Upper lobe of left lung (tissue), 6 donors: ENCODE data around the gene GOLIM4. TPM values are rescaled to one million over a fixed set of nuclear protein-coding genes. Genes with fewer than 3 reads are reported as not detected.

Source experiments
- ATAC-seq, 2 donors: fragments of 200-7000 bp; cut with Tn5 transposase; one replicate each; pipeline ENCODE4 v1.9.1; 2022; ENCODE audit warnings: mild to moderate bottlenecking in 2 of 2, moderate library complexity in 2 of 2; ENCODE audit not compliant: low FRiP score in 2 of 2
- DNase-seq, 2 donors: peaks; one replicate each; pipeline ENCODE4 v3.0.0-alpha.2; 2019 to 2020
- H3K27ac ChIP-seq, 4 donors: fragments of 200-600 bp; sonication (generic); one replicate each; pipeline ENCODE4 v1.5.1; 2016 to 2019
- H3K27me3 ChIP-seq, 4 donors: fragments of 200-600 bp; sonication (generic); one replicate each; pipeline ENCODE4 v1.5.1; 2017 to 2019
- H3K36me3 ChIP-seq, 4 donors: fragments of 200-600 bp; sonication (generic); one replicate each; pipeline ENCODE4 v1.5.1; 2016 to 2019
- H3K4me1 ChIP-seq, 4 donors: fragments of 200-600 bp; sonication (generic); one replicate each; pipeline ENCODE4 v1.5.1; 2018 to 2019
- H3K4me3 ChIP-seq, 4 donors: fragments of 200-600 bp; sonication (generic); one replicate each; pipeline ENCODE4 v1.5.1; 2017 to 2019; ENCODE audit warnings: mild to moderate bottlenecking in 2 of 4, moderate library complexity in 1 of 4
- H3K9me3 ChIP-seq, 4 donors: fragments of 200-600 bp; sonication (generic); one replicate each; pipeline ENCODE4 v1.5.1; 2018 to 2019
- EP300 ChIP-seq, 4 donors: sonication (generic); formaldehyde crosslinking; IDR thresholded peaks; one replicate each; pipeline ENCODE4 v1.5.1; 2017; ENCODE audit warnings: antibody characterized with exemption in 4 of 4, control low read depth in 2 of 4
- POLR2A ChIP-seq, 4 donors: fragments of 450-650 bp; IDR thresholded peaks; one replicate each; pipeline ENCODE4 v1.5.1; 2016 to 2017; ENCODE audit warnings: antibody characterized with exemption in 4 of 4, mild to moderate bottlenecking in 2 of 4
- POLR2AphosphoS5 ChIP-seq, 2 donors: sonication (generic); formaldehyde crosslinking; IDR thresholded peaks; one replicate each; pipeline ENCODE4 v1.5.1; 2017; ENCODE audit warnings: antibody characterized with exemption in 2 of 2
- WGBS, 2 donors: methylation state at CpG; one replicate each; pipeline ENCODE4 v1.1.5; 2017 to 2018; 5-methylcytosine and 5-hydroxymethylcytosine counted together
- total RNA-seq, 6 donors: library from RNA; depleted of rRNA in 4 of 6; stranded (reverse); fragments of >200 nt in 4 of 6; gene quantifications; one replicate each; pipeline versions ENCODE4 v1.1.0 to v1.2.1, GENCODE V29; 2016 to 2021
- TF ChIP-seq, protein P1 (sequence below), 6 experiments: fragments of 450-650 bp in 4 of 6; fragments of 200-600 bp in 2 of 6; sonication (generic) in 2 of 6; IDR thresholded peaks; one replicate each; pipeline ENCODE4 v1.5.1; 2016 to 2019; ENCODE audit warnings: antibody characterized with exemption in 6 of 6
- donor health status: DM: no; HTN: no; CAD: no; lungs with moderate emphysema.
- donor health status: DM: no; HTN: yes; CAD: no; lungs with severe emphysema.

The GOLIM4 gene
- total RNA-seq, 6 donors from 2014 or later: 34.6 to 79.1 (median 43.6) TPM

DNA sequence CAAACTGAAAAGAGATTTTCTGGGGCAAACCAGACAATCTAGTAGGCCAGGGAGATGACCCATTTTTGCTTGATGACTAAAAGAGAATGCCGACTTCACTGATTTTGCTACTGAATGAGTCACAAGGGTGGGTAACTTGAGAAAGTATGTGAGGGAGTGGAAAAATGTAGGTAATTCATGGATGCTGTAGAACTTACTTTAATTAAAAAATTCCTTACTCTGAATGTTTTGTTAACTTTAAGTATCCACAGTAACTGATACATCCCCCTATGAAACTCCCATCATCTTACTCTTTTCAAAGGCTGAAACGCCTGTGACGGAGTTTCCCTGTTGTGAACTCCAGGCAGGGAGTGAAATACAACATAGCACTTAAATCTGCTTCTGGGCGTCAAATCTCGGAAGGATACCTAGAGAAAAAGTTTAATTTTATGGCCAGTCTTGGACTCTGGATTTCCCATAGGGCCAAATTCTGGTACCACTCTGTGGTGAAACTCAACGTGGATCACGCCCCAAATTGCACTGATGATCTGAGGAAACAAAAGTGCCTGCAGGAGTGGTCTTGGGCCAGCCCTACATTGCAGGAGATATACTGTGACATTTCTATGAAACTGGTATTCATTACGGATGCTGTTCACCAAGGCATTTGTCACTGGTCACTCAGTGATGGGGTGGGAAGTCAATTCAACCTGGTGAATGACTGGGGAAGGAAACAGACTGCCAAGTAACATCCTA, 24.0 kb downstream of the GOLIM4 start:
- H3K27me3 ChIP-seq: no peaks in the 10 kb centered on the region
- 78 to 95% methylated on average over 8 of the region's 8 CpGs for WGBS, 2 donors
- TF ChIP-seq POLR2A (IDR thresholded peaks at IDR 0.05) (no peak), POLR2AphosphoS5 (IDR thresholded peaks at IDR 0.05) (no peak)
- TF ChIP-seq, protein P1, sequence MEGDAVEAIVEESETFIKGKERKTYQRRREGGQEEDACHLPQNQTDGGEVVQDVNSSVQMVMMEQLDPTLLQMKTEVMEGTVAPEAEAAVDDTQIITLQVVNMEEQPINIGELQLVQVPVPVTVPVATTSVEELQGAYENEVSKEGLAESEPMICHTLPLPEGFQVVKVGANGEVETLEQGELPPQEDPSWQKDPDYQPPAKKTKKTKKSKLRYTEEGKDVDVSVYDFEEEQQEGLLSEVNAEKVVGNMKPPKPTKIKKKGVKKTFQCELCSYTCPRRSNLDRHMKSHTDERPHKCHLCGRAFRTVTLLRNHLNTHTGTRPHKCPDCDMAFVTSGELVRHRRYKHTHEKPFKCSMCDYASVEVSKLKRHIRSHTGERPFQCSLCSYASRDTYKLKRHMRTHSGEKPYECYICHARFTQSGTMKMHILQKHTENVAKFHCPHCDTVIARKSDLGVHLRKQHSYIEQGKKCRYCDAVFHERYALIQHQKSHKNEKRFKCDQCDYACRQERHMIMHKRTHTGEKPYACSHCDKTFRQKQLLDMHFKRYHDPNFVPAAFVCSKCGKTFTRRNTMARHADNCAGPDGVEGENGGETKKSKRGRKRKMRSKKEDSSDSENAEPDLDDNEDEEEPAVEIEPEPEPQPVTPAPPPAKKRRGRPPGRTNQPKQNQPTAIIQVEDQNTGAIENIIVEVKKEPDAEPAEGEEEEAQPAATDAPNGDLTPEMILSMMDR (IDR thresholded peaks at IDR 0.05): no peak
- H3K4me1 ChIP-seq: peaks cover 0 to 4% (median 0%) of the 10 kb centered on the region in 4 donors
- DNase-seq (no peak), ATAC-seq (peak in 1 of 2 donors; percentile 84)
- H3K9me3 ChIP-seq: no peaks in the 10 kb centered on the region
- no peak overlapping the region for H3K27ac ChIP-seq
- H3K4me3 ChIP-seq: no peak overlapping the region
- no peaks in the 10 kb centered on the region for H3K36me3 ChIP-seq

DNA sequence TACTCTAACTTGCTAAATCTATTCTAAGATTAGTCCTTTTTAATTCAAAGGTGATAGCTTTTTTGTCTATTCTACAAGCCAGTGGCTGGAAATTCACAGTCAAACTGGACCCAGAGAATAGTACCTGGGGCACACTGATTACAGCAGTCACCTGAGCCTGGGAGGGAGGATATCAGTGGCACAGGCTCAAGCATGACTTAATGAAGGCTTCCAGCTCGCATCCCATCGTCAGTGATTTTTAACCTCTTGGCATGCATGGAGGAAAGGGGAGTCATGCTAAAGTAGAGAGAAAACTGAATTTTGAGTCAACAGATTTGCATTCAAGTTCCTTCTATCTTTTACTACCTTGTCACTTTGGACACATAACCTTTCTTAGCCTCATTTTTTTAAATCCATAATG, 24.8 kb downstream of the GOLIM4 start:
- no peak for TF ChIP-seq POLR2AphosphoS5 (IDR thresholded peaks at IDR 0.05)
- no peak for TF ChIP-seq EP300 (IDR thresholded peaks at IDR 0.05)
- TF ChIP-seq POLR2A (IDR thresholded peaks at IDR 0.05): no peak
- TF ChIP-seq, protein P1 (IDR thresholded peaks at IDR 0.05): no peak
- Histone ChIP-seq H3K4me3 (no peak overlapping the region), H3K27ac (no peak overlapping the region), H3K36me3 (no peaks in the 10 kb centered on the region), H3K4me1 (peaks cover 0 to 11% (median 2%) of the 10 kb centered on the region in 4 donors), H3K27me3 (no peaks in the 10 kb centered on the region), H3K9me3 (no peaks in the 10 kb centered on the region)
- 83 to 89% methylated on average over 2 of the region's 2 CpGs for WGBS, 2 donors
- DNase-seq: no peak
- no peak for ATAC-seq

DNA sequence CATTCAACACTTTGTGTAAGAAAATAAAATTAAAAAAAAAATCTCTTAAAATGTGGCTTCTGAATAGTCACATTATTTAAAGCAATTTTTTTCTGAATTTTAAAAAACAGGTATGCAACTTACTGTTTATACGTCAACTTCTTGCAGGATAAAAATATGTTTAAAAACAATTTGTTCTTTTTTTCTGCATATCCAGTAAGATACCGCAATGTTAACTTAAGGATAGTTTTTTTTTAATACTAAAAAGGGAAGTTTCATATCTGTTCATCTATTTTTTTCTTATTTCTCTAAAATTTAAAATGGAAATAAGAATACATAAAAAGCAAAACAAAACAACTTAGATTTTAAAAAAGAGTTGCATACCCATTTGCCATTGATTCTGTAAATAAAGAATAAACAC, 27.4 kb downstream of the GOLIM4 start:
- H3K27ac ChIP-seq: no peak overlapping the region
- H3K4me3 ChIP-seq: no peak overlapping the region
- TF ChIP-seq POLR2A (IDR thresholded peaks at IDR 0.05) (no peak), POLR2AphosphoS5 (IDR thresholded peaks at IDR 0.05) (no peak), EP300 (IDR thresholded peaks at IDR 0.05) (no peak)
- TF ChIP-seq, protein P1 (IDR thresholded peaks at IDR 0.05): no peak
- ATAC-seq (no peak), DNase-seq (no peak)
- H3K4me1 ChIP-seq: peaks cover 0 to 16% (median 7%) of the 10 kb centered on the region in 4 donors
- 71 to 83% methylated on average over 2 of the region's 2 CpGs for WGBS, 2 donors
- H3K9me3 ChIP-seq: no peaks in the 10 kb centered on the region
- no peaks in the 10 kb centered on the region for H3K27me3 ChIP-seq
- H3K36me3 ChIP-seq: no peaks in the 10 kb centered on the region

DNA sequence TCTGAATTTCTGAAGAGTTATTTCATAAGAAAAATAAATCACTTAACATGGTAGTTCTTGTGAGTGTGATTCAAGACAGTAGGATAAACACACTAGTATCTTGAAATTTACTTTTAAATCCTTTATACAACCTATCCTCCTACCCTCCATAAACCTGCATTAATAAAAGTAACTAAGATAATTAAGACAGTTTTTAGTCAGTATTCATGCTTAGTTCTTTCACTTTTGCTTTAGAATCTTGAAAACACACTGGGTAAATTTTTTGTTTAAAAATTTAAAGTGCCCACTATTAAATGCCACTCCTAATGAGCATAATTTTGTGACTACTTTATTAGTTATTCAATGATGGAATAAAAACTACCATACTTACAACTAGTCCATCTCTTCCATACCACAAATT, 28.8 kb downstream of the GOLIM4 start:
- Histone ChIP-seq H3K4me3 (no peak overlapping the region), H3K27me3 (no peaks in the 10 kb centered on the region), H3K9me3 (no peaks in the 10 kb centered on the region), H3K27ac (no peak overlapping the region), H3K36me3 (no peaks in the 10 kb centered on the region), H3K4me1 (peaks cover 0 to 22% (median 10%) of the 10 kb centered on the region in 4 donors)
- ATAC-seq (no peak), DNase-seq (no peak)
- TF ChIP-seq, protein P1 (IDR thresholded peaks at IDR 0.05): no peak
- TF ChIP-seq EP300 (IDR thresholded peaks at IDR 0.05) (no peak), POLR2A (IDR thresholded peaks at IDR 0.05) (no peak), POLR2AphosphoS5 (IDR thresholded peaks at IDR 0.05) (no peak)

DNA sequence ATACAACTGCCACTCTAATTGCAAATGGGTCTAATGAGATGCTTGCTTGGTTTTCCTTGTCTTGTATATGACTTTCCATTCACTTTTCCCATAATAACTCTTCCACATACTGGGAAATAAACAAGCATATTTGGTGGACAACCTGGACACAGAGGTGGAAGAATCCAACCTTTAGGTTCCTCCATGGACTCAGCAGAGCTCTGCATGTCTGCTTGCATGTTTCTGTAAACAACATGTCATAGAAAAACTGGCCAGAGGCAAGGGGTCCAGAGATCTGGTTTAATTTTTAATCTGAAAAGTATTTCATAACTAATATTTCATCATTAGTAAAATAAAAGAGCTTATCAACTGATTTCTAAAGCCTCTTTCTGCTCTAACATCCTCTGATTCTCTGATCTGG, 30.2 kb downstream of the GOLIM4 start:
- ATAC-seq (no peak), DNase-seq (no peak)
- Histone ChIP-seq H3K27me3 (no peaks in the 10 kb centered on the region), H3K9me3 (no peaks in the 10 kb centered on the region), H3K27ac (no peak overlapping the region), H3K36me3 (no peaks in the 10 kb centered on the region), H3K4me1 (peaks cover 0 to 28% (median 10%) of the 10 kb centered on the region in 4 donors), H3K4me3 (no peak overlapping the region)
- TF ChIP-seq POLR2AphosphoS5 (IDR thresholded peaks at IDR 0.05) (no peak), EP300 (IDR thresholded peaks at IDR 0.05) (no peak), POLR2A (IDR thresholded peaks at IDR 0.05) (no peak)
- TF ChIP-seq, protein P1 (IDR thresholded peaks at IDR 0.05): no peak
